Uterus (tissue), 4 donors: ENCODE measurements around the gene SGK1. TPM values are rescaled to one million over a fixed set of nuclear protein-coding genes. Genes with fewer than 3 reads are reported as not detected.

Experiments
- DNase-seq, 2 donors: peaks; one replicate each; pipeline ENCODE4 v3.0.0-alpha.2; 2019 to 2020
- H3K27ac ChIP-seq, 2 donors: fragments of 200-600 bp; sonication (generic); 1 replicate in 1 of 2; 2 replicates in 1 of 2; pipeline ENCODE4 v1.5.1; 2016 to 2018
- H3K27me3 ChIP-seq, 2 donors: fragments of 200-600 bp; sonication (generic); one replicate each; pipeline ENCODE4 v1.5.1; 2018 to 2019; ENCODE audit warnings: control low read depth in 1 of 2
- H3K36me3 ChIP-seq, 2 donors: fragments of 200-600 bp; sonication (generic); one replicate each; pipeline ENCODE4 v1.5.1; 2019; ENCODE audit warnings: control low read depth in 1 of 2
- H3K4me1 ChIP-seq, 2 donors: fragments of 200-600 bp; sonication (generic); one replicate each; pipeline ENCODE4 v1.5.1; 2018 to 2019; ENCODE audit warnings: control low read depth in 1 of 2
- H3K4me3 ChIP-seq, 2 donors: fragments of 200-600 bp; sonication (generic); 1 replicate in 1 of 2; 2 replicates in 1 of 2; pipeline ENCODE4 v1.5.1; 2018 to 2019; ENCODE audit warnings: mild to moderate bottlenecking in 1 of 2
- H3K9me3 ChIP-seq, 2 donors: fragments of 200-600 bp; sonication (generic); one replicate each; pipeline ENCODE4 v1.5.1; 2019; ENCODE audit warnings: control low read depth in 1 of 2
- CTCF ChIP-seq, 4 experiments: fragments of 200-600 bp in 2 of 4; fragments of 450-650 bp in 2 of 4; sonication (generic) in 2 of 4; IDR thresholded peaks; one replicate each; pipeline ENCODE4 v1.5.1; 2016 to 2019; ENCODE audit warnings: antibody characterized with exemption in 4 of 4, mild to moderate bottlenecking in 2 of 4, moderate library complexity in 1 of 4
- POLR2A ChIP-seq, 2 donors: fragments of 450-650 bp; IDR thresholded peaks; one replicate each; pipeline ENCODE4 v1.6.1; 2016; ENCODE audit warnings: antibody characterized with exemption in 2 of 2, mild to moderate bottlenecking in 1 of 2, moderate library complexity in 1 of 2
- intact Hi-C: fragments of 100-400 bp; cut with DNase I; formaldehyde crosslinking; loops from one replicate; pipeline ENCODE4 v1.15.1; 2023; ENCODE audit warnings: low total_unique reads
- small RNA-seq: library from RNA; depleted of rRNA; stranded (forward); fragments of <200 nt; gene quantifications from one replicate; pipeline ENCODE3, GENCODE V24; 2016
- total RNA-seq, 4 donors: library from RNA; depleted of rRNA in 3 of 4; stranded (reverse); fragments of >200 nt in 3 of 4; gene quantifications; one replicate each; pipeline versions ENCODE4 v1.1.0 to v1.2.4, GENCODE V29; 2014 to 2023
- donor health status: DM: yes; HTN: yes; CAD: no.

Gene SGK1
- total RNA-seq, 4 donors from 2014 or later: 47.1 to 75.0 (median 59.8) TPM

- Histone ChIP-seq H3K4me1 (no peaks in the 10 kb centered on the region), H3K9me3 (no peaks in the 10 kb centered on the region), H3K36me3 (no peaks in the 10 kb centered on the region), H3K27me3 (no peaks in the 10 kb centered on the region), H3K4me3 (no peak overlapping the region), H3K27ac (no peak overlapping the region)
- peak; percentile 51 to 63 (median 54) for TF ChIP-seq CTCF (IDR thresholded peaks at IDR 0.05)
- TF ChIP-seq POLR2A (IDR thresholded peaks at IDR 0.05): no peak
- DNase-seq: no peak
- intact Hi-C loops: no loop called here
Observed at GRCh38 chr6:134123666-134124208, 194.2 kb downstream of the SGK1 start.

- no peak overlapping the region for H3K4me3 ChIP-seq
- intact Hi-C loops: no loop called here
- no peak for DNase-seq
- no peaks in the 10 kb centered on the region for H3K27me3 ChIP-seq
- no peak overlapping the region for H3K27ac ChIP-seq
- H3K36me3 ChIP-seq: no peaks in the 10 kb centered on the region
- H3K9me3 ChIP-seq: no peaks in the 10 kb centered on the region
- no peaks in the 10 kb centered on the region for H3K4me1 ChIP-seq
- TF ChIP-seq POLR2A (IDR thresholded peaks at IDR 0.05) (no peak), CTCF (IDR thresholded peaks at IDR 0.05) (no peak)
Observed at GRCh38 chr6:134122775-134123174, 195.1 kb downstream of the SGK1 start.

GRCh38 chr6:134119486-134119885 lies 198.4 kb downstream of the SGK1 start:
- H3K36me3 ChIP-seq: no peaks in the 10 kb centered on the region
- H3K9me3 ChIP-seq: no peaks in the 10 kb centered on the region
- H3K4me1 ChIP-seq: no peaks in the 10 kb centered on the region
- H3K27ac ChIP-seq: no peak overlapping the region
- no peak overlapping the region for H3K4me3 ChIP-seq
- no peak for DNase-seq
- TF ChIP-seq CTCF (IDR thresholded peaks at IDR 0.05): no peak
- no peak for TF ChIP-seq POLR2A (IDR thresholded peaks at IDR 0.05)
- intact Hi-C loops: no loop called here
- no peaks in the 10 kb centered on the region for H3K27me3 ChIP-seq

Small RNA genes within 50 kb of the gene (small RNA-seq; reads per million reads assigned to genes)
- gene RF00019 (not detected), gene RN7SL408P (not detected), gene RNA5SP218 (2.8 reads per million, percentile 80 among the genes with 10 or more reads in this experiment), gene RPS29P32 (not detected)
